Prostate gland (tissue), 2 donors: ENCODE results near the gene CASP10.

Experiments
- POLR2A ChIP-seq: fragments of 450-650 bp; IDR thresholded peaks from one replicate; pipeline ENCODE4 v1.6.1; 2016; ENCODE audit warnings: antibody characterized with exemption, mild to moderate bottlenecking
- POLR2AphosphoS5 ChIP-seq: sonication (generic); formaldehyde crosslinking; IDR thresholded peaks from one replicate; pipeline ENCODE4 v1.6.1; 2017; ENCODE audit warnings: antibody characterized with exemption
- TF ChIP-seq, protein P1 (sequence below), 4 experiments: fragments of 200-600 bp in 2 of 4; fragments of 450-650 bp in 2 of 4; sonication (generic) in 2 of 4; IDR thresholded peaks; 1 replicate in 3 of 4; 2 replicates in 1 of 4; pipeline ENCODE4 v1.5.1; 2016 to 2019; ENCODE audit warnings: antibody characterized with exemption in 4 of 4, mild to moderate bottlenecking in 2 of 4, moderate library complexity in 2 of 4

DNA sequence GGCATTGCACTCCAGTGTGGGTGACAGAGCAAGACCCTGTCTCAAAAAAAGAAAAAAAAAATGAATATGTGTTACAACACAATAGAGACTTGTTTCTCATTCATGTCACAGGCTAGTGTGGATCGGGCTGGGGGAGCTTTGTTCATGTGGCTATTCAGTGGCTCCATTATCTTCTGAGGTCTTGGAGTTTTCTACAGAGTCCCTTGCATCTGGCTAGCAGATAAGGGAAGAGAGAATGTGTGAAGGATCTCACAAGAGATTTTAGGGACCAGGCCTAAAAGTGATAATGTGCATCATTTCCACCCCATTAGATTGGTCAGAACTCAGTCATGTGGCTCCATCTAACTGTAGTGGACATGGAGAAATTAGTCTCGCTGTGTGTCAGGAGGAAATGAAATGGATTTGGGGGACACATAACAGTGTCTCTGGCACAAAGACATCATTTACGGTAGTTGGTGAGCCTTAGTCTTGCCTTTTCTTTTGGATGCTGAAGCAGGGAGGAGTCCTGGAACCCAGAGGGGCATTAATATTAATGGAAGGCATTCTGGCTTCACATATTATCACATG lies 32.4 kb upstream of the CASP10 start:
- TF ChIP-seq, protein P1, sequence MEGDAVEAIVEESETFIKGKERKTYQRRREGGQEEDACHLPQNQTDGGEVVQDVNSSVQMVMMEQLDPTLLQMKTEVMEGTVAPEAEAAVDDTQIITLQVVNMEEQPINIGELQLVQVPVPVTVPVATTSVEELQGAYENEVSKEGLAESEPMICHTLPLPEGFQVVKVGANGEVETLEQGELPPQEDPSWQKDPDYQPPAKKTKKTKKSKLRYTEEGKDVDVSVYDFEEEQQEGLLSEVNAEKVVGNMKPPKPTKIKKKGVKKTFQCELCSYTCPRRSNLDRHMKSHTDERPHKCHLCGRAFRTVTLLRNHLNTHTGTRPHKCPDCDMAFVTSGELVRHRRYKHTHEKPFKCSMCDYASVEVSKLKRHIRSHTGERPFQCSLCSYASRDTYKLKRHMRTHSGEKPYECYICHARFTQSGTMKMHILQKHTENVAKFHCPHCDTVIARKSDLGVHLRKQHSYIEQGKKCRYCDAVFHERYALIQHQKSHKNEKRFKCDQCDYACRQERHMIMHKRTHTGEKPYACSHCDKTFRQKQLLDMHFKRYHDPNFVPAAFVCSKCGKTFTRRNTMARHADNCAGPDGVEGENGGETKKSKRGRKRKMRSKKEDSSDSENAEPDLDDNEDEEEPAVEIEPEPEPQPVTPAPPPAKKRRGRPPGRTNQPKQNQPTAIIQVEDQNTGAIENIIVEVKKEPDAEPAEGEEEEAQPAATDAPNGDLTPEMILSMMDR (IDR thresholded peaks at IDR 0.05), result no peak
- TF ChIP-seq POLR2AphosphoS5 (no peak), POLR2A (no peak)
